ENCODE measurements around the gene GJA10.

Gene GJA10

DNA sequence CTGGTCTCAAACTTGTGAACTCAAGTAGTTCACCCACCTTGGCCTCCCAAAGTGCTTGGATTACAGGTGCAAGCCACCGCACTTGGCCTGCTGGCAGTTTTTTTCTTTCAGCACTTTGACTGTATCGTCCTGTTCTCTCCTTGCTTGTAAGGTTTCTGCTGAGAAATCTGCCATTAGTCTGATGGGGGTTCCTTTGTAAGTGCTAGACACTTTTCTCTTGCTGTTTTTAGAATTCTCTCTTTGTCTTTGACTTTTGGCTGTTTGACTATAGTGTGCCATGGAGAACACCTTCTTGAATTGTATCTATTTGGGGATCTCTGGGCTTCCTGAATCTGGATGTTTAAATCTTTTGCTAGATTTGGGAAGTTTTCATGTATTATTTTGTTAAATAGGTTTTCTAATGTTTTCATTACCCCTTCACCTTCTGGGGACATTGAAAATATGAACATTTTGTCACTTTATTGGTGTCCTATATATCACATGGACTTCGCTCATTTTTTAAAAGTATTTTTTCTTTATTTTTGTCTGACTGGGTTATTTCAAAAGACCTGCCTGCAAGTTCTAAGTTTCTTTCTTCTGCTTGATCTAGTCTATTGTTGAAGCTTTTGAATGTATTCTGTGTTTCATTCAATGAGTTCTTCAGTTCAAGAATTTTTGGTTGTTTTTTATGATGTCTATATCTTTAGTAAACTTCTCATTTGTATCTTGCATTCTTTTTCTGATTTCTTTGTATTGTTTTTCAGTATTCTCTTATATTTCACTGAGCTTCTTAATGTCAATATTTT, 22.1 kb downstream of the GJA10 start:
- Histone ChIP-seq H3K27ac (no peak overlapping the region), H3K4me2 (no peak overlapping the region), H3K9ac (no peak overlapping the region), H4K20me1 (no peaks in the 10 kb centered on the region), H3K4me1 (0 out of 2 replicates have a peak, but pooled peaks cover 2% of the 10 kb centered on the region), H3K27me3 (no peaks in the 10 kb centered on the region), H3K4me3 (no peak overlapping the region), H3K9me3 (peaks cover 15% of the 10 kb centered on the region; the same call in 1 of the 2 replicates), H3K36me3 (no peaks in the 10 kb centered on the region)
- no peak for TF ChIP-seq Cebpa-rat (IDR thresholded peaks at IDR 0.05)

DNA sequence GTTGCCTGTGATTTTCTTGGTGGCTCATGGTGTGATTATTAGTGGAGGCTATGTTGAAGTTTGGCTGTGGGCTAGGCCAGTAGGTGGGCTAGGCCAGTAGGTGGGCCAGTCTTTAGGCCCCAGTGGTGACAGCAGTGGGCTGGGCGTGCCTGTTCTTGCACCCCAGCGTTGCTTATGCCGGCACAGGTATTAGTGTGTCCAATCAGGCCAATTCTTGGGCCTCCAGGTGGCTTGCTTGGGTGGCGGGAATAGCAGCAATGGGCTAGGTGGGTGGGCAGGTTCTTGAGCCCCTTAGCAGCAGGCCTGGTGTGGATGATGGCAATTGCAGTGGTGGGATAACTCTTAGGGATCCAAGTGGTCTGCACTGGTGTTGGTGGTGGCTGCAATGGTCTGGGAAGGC, 22.9 kb downstream of the GJA10 start:
- Histone ChIP-seq H3K4me1 (no peaks in the 10 kb centered on the region), H3K9me3 (peaks cover 15% of the 10 kb centered on the region; the same call in 1 of the 2 replicates), H3K27me3 (no peaks in the 10 kb centered on the region), H3K4me3 (no peak overlapping the region), H3K9ac (no peak overlapping the region), H3K27ac (no peak overlapping the region), H3K36me3 (no peaks in the 10 kb centered on the region), H3K4me2 (no peak overlapping the region), H4K20me1 (no peaks in the 10 kb centered on the region)
- no peak for TF ChIP-seq Cebpa-rat (IDR thresholded peaks at IDR 0.05)

DNA sequence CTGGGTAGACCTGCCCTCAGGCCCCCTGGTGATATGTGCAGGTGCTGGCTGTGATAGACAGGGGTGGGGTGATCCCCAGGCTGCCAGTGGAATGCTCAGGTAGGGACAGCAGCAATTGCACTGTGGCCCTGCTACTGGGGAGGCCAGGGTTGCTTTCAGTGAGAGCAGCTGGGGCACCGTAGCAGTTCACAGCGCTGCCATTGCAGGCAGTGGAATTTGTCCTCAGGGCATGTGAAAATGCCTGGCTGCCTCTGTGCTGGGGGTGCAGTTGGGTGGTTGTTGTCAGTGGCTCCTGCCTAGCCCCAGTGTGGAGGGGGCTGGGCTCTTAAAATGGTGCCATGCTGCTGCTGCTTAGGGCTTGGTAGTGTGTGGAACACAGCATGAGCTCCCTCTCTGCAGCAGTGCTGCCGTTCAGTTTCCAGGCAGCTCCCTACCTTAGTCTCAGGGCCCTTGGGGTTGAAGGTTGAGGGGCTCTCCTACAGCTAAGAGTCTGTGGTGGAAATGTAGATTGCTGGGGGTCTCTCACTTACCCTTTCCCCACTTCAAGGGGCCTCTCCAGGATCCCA, 23.6 kb downstream of the GJA10 start:
- no peaks in the 10 kb centered on the region for H3K36me3 ChIP-seq
- H3K9ac ChIP-seq = no peak overlapping the region
- no peak overlapping the region for H3K4me3 ChIP-seq
- no peaks in the 10 kb centered on the region for H4K20me1 ChIP-seq
- H3K27ac ChIP-seq = no peak overlapping the region
- no peak for TF ChIP-seq Cebpa-rat (IDR thresholded peaks at IDR 0.05)
- no peaks in the 10 kb centered on the region for H3K27me3 ChIP-seq
- no peak overlapping the region for H3K4me2 ChIP-seq
- H3K9me3 ChIP-seq = peaks cover 15% of the 10 kb centered on the region; the same call in 1 of the 2 replicates
- H3K4me1 ChIP-seq = no peaks in the 10 kb centered on the region

DNA sequence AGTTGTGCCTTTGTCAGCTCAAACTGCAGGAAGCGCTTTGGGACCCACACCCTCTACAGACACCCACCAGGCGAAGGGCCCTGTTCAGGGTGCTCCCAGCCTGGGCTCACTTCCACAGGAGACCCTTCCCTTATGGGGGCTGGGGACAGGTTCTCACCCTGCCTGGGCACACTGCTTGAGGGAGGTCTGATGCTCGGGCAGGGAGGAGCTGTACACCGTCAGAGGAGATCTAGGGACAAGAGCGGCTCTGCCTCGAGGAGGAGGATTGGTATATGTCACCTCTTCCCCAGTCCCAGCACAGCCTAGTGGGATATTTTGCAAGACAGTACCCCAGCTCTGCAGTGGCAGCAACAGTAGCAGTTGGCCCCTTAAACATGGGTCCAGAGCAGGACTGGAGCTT, 26.9 kb downstream of the GJA10 start:
- TF ChIP-seq Cebpa-rat (IDR thresholded peaks at IDR 0.05) = no peak
- Histone ChIP-seq H3K27ac (no peak overlapping the region), H3K4me3 (no peak overlapping the region), H3K27me3 (no peaks in the 10 kb centered on the region), H3K36me3 (no peaks in the 10 kb centered on the region), H3K9me3 (peaks cover 10% of the 10 kb centered on the region; the same call in 1 of the 2 replicates), H4K20me1 (no peaks in the 10 kb centered on the region), H3K4me2 (no peak overlapping the region), H3K4me1 (no peaks in the 10 kb centered on the region), H3K9ac (no peak overlapping the region)

DNA sequence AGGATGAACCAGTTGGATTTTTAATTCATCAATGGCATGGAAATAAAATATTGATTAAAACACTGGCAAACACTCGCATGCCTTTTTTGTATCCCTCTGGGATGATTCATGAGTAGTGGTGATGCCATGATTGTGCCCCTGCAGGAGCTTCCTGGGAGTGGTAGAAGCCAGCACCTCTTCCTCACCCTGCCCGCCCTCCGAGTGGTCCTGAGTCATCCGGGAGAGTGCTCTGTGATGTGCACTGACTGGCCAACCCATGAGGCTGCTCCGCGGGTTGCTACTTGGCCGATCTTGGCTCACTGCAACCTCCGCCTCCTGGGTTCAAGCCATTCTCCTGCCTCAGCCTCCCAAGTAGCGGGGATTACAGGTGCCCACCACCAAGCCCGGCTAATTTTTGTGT, 27.4 kb downstream of the GJA10 start:
- Histone ChIP-seq H3K4me2 (no peak overlapping the region), H3K4me1 (no peaks in the 10 kb centered on the region), H3K4me3 (no peak overlapping the region), H3K9ac (no peak overlapping the region), H4K20me1 (no peaks in the 10 kb centered on the region; the same call in 1 of the 2 replicates), H3K27ac (no peak overlapping the region), H3K9me3 (peaks cover 7% of the 10 kb centered on the region; the same call in 1 of the 2 replicates), H3K36me3 (no peaks in the 10 kb centered on the region), H3K27me3 (no peaks in the 10 kb centered on the region)
- TF ChIP-seq Cebpa-rat (IDR thresholded peaks at IDR 0.05) = no peak

DNA sequence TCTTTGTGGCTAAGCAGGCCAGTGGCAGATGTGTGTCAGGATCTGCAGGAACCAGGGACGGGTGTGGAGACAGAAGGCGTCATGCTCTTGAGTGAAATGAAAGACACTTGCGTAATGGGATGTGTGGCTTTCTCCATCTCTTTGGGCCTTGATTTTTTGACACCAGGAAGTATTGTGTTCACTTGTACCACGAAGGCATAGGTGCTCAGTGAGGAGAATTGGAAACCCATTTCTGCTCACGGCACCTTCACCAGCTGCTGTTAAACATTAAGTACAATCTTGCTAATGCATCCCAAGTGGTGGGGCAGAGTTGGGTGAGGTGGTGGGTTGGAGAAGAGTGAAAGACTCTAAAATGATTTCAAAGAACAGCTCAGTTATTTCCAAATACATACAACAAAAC, 30.0 kb downstream of the GJA10 start:
- H3K9me3 ChIP-seq = no peaks in the 10 kb centered on the region
- H3K27me3 ChIP-seq = no peaks in the 10 kb centered on the region
- no peak overlapping the region for H3K4me3 ChIP-seq
- H3K36me3 ChIP-seq = 0 out of 2 replicates have a peak, but pooled peaks cover 4% of the 10 kb centered on the region
- TF ChIP-seq Cebpa-rat (IDR thresholded peaks at IDR 0.05) = no peak
- H4K20me1 ChIP-seq = peaks cover 8% of the 10 kb centered on the region; the same call in 1 of the 2 replicates
- H3K4me1 ChIP-seq = no peaks in the 10 kb centered on the region
- H3K4me2 ChIP-seq = no peak overlapping the region
- no peak overlapping the region for H3K9ac ChIP-seq
- H3K27ac ChIP-seq = no peak overlapping the region

DNA sequence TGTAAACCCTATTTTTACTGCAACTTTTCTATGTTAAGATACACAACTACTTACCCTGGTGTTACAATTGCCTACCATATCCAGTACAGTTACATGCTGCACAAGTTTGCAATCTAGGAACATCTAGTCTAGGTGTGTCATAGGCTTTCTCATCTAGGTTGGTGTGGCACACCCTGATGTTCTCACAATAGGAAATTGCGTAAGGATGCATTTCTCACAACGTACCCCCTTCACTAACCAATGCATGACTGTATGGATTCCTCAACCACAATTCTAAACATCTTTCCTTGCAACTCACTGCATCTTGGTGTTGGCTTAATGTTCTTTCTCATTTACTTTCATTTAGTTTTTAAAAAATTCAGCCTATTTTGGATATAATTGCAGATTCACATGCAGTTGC, 31.6 kb downstream of the GJA10 start:
- Histone ChIP-seq H3K27ac (no peak overlapping the region), H3K36me3 (peaks cover 14% of the 10 kb centered on the region)
- no peak for TF ChIP-seq Cebpa-rat (IDR thresholded peaks at IDR 0.05)

DNA sequence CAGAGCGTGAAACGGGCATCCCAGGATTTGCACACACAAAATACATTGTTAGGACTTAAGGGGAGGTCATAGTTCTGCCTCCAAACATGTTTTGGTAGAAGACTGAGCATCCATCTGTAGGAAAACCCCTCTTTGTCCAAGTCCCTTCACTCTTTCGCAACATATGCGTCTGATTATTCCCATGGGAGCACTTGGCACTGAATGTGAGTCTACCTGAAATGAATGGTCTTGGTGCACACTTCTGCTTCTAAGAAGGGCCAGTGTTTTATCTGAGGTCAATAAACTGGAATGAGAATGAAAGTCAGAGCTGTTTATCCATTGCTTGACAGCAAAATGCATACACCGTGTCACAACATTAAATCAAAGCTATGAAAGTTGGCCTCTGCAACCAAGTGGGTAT, 33.0 kb downstream of the GJA10 start:
- Histone ChIP-seq H3K9ac (no peak overlapping the region), H3K27me3 (no peaks in the 10 kb centered on the region), H3K4me3 (no peak overlapping the region), H3K9me3 (no peaks in the 10 kb centered on the region), H3K4me1 (no peaks in the 10 kb centered on the region), H3K27ac (no peak overlapping the region), H3K4me2 (no peak overlapping the region), H4K20me1 (peaks cover 27% of the 10 kb centered on the region; the same call in 1 of the 2 replicates), H3K36me3 (peaks cover 21% of the 10 kb centered on the region)
- TF ChIP-seq Cebpa-rat (IDR thresholded peaks at IDR 0.05) = no peak

More for the DNA sequence above, 31.6 kb downstream of the GJA10 start:
- Histone ChIP-seq H4K20me1 (peaks cover 22% of the 10 kb centered on the region; the same call in 1 of the 2 replicates), H3K9me3 (no peaks in the 10 kb centered on the region), H3K4me1 (no peaks in the 10 kb centered on the region), H3K27me3 (no peaks in the 10 kb centered on the region), H3K4me3 (no peak overlapping the region), H3K9ac (no peak overlapping the region), H3K4me2 (no peak overlapping the region)

DNA sequence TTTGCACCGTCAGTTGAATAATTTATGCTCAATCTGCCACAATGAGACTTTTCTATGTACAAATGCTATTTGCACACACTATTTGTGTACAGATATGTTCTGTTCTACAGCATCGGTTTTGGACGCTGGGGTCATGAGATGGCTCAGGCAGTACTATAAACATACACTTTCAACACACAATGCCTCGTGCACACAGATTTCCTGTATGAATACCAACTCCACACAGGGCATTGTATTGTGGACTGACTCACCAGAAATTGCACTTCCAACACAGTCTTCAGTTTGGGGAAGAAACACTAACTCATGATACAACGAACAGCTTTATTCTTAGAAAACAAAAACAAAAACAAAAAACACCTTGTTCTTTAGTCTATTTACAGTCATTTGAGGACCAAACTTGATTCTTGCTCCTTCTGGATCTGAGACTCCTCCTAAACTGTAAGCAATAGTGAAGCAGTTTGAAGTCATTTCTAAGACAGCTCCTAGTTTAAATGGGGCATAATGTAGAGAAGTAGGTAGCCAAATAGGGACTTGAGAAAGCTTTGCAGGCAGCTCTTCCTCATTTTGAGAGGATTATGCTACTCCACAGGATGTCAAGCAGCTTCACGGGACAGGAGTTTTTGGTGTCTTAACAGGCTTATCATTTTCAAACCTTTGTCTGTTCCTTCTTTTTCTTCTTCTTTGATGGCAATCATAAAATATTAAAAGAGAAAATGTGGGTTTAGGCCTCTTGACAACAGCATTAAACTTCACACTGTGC, 33.7 kb downstream of the GJA10 start:
- TF ChIP-seq Cebpa-rat (IDR thresholded peaks at IDR 0.05) = no peak
- Histone ChIP-seq H3K4me3 (no peak overlapping the region), H3K4me2 (no peak overlapping the region), H3K9me3 (no peaks in the 10 kb centered on the region), H3K36me3 (peaks cover 29% of the 10 kb centered on the region), H3K27ac (no peak overlapping the region), H3K9ac (no peak overlapping the region), H4K20me1 (peaks cover 34% of the 10 kb centered on the region; the same call in 1 of the 2 replicates), H3K27me3 (no peaks in the 10 kb centered on the region), H3K4me1 (no peaks in the 10 kb centered on the region)
